ENCODE data around the gene FAM50B.

The FAM50B gene

GRCh38 chr6:3820563-3820962, 28.6 kb upstream of the FAM50B start:
- no peak for DNase-seq (ENCODE audit: low read depth in 2 of 2)

GRCh38 chr6:3822747-3823445, 26.3 kb upstream of the FAM50B start:
- DNase-seq (ENCODE audit: low read depth in 2 of 2), result no peak

- DNase-seq (ENCODE audit: low read depth in 2 of 2), result no peak
Observed at GRCh38 chr6:3823671-3824070, 25.5 kb upstream of the FAM50B start.

GRCh38 chr6:3825331-3825831, 23.8 kb upstream of the FAM50B start:
- no peak for DNase-seq (ENCODE audit: low read depth in 2 of 2)

GRCh38 chr6:3825851-3826581, 23.2 kb upstream of the FAM50B start:
- no peak for DNase-seq (ENCODE audit: low read depth in 2 of 2)

GRCh38 chr6:3829285-3829684, 19.9 kb upstream of the FAM50B start:
- no peak for DNase-seq (ENCODE audit: low read depth in 2 of 2)

GRCh38 chr6:3830806-3831205, 18.4 kb upstream of the FAM50B start:
- no peak for DNase-seq (ENCODE audit: low read depth in 2 of 2)

GRCh38 chr6:3831761-3832530, 17.2 kb upstream of the FAM50B start:
- DNase-seq (ENCODE audit: low read depth in 2 of 2), result no peak

- no peak for DNase-seq (ENCODE audit: low read depth in 2 of 2)
Observed at GRCh38 chr6:3835055-3835731, 14.0 kb upstream of the FAM50B start.

GRCh38 chr6:3835785-3836184, 13.4 kb upstream of the FAM50B start:
- no peak for DNase-seq (ENCODE audit: low read depth in 2 of 2)

GRCh38 chr6:3836566-3836965, 12.6 kb upstream of the FAM50B start:
- DNase-seq (ENCODE audit: low read depth in 2 of 2), result no peak

GRCh38 chr6:3837781-3838180, 11.4 kb upstream of the FAM50B start:
- DNase-seq (ENCODE audit: low read depth in 2 of 2), result no peak

- DNase-seq (ENCODE audit: low read depth in 2 of 2), result no peak
Observed at GRCh38 chr6:3838992-3839867, 9.9 kb upstream of the FAM50B start.

GRCh38 chr6:3841066-3841454, 8.1 kb upstream of the FAM50B start:
- no peak for DNase-seq (ENCODE audit: low read depth in 2 of 2)

- no peak for DNase-seq (ENCODE audit: low read depth in 2 of 2)
Observed at GRCh38 chr6:3841711-3842565, 7.2 kb upstream of the FAM50B start.

GRCh38 chr6:3843379-3844096, 5.6 kb upstream of the FAM50B start:
- DNase-seq (ENCODE audit: low read depth in 2 of 2), result no peak

- DNase-seq (ENCODE audit: low read depth in 2 of 2), result no peak
Observed at GRCh38 chr6:3844097-3844463, 5.1 kb upstream of the FAM50B start.

- DNase-seq (ENCODE audit: low read depth in 2 of 2), result no peak
Observed at GRCh38 chr6:3847521-3847920, 1.7 kb upstream of the FAM50B start.

GRCh38 chr6:3848380-3848779, 793 bp upstream of the FAM50B start:
- no peak for DNase-seq (ENCODE audit: low read depth in 2 of 2)
